Kidney epithelial cell (primary cell): ENCODE results near the gene STEAP1B. TPM values are rescaled to one million over a fixed set of nuclear protein-coding genes. Genes with fewer than 3 reads are reported as not detected.

Experiments used
- DNase-seq: peaks from one replicate; pipeline ENCODE4 v3.0.0-alpha.2; 2010; ENCODE audit warnings: low read depth
- H3K27me3 ChIP-seq: 2 replicates; pipeline ENCODE4 v1.6.0; 2011; ENCODE audit warnings: low read length; ENCODE audit not compliant: control insufficient read depth, insufficient read depth
- H3K36me3 ChIP-seq: 2 replicates; pipeline ENCODE4 v1.5.1; 2011; ENCODE audit warnings: low read length; ENCODE audit not compliant: control insufficient read depth, insufficient read depth
- H3K4me3 ChIP-seq: 2 replicates; pipeline ENCODE4 v1.5.1; 2011; ENCODE audit warnings: low read depth, mild to moderate bottlenecking, control low read depth, low read length
- CTCF ChIP-seq: IDR thresholded peaks from 2 replicates; pipeline ENCODE4 v1.5.1; 2011; ENCODE audit warnings: mild to moderate bottlenecking, moderate library complexity, low read length, control low read depth, inconsistent platforms; ENCODE audit not compliant: insufficient read depth, poor library complexity, severe bottlenecking
- total RNA-seq: library from RNA; depleted of rRNA; stranded (reverse); fragments of >200 nt; gene quantifications from 2 replicates; pipeline ENCODE4 v1.2.3, GENCODE V29; 2015

Gene STEAP1B
- total RNA-seq, 1 donor from 2014 or later: not detected

- H3K27me3 ChIP-seq: no peaks in the 10 kb centered on the region
- no peak for DNase-seq
- no peak for TF ChIP-seq CTCF
- H3K4me3 ChIP-seq: no peak overlapping the region
- H3K36me3 ChIP-seq: no peaks in the 10 kb centered on the region
Measured at GRCh38 chr7:22470981-22471380, 29.0 kb downstream of the STEAP1B start.

GRCh38 chr7:22469371-22470143 is 30.4 kb downstream of the STEAP1B start:
- no peak overlapping the region for H3K4me3 ChIP-seq
- no peak for TF ChIP-seq CTCF
- no peaks in the 10 kb centered on the region for H3K36me3 ChIP-seq
- H3K27me3 ChIP-seq: no peaks in the 10 kb centered on the region
- DNase-seq: no peak

GRCh38 chr7:22468609-22469008 is 31.4 kb downstream of the STEAP1B start:
- no peak for TF ChIP-seq CTCF
- Histone ChIP-seq H3K4me3 (no peak overlapping the region), H3K36me3 (no peaks in the 10 kb centered on the region), H3K27me3 (no peaks in the 10 kb centered on the region)
- DNase-seq: no peak

GRCh38 chr7:22464299-22464698 is 35.7 kb downstream of the STEAP1B start:
- no peaks in the 10 kb centered on the region for H3K36me3 ChIP-seq
- TF ChIP-seq CTCF: no peak

GRCh38 chr7:22460363-22460988 is 39.5 kb downstream of the STEAP1B start:
- Histone ChIP-seq H3K4me3 (no peak overlapping the region), H3K36me3 (no peaks in the 10 kb centered on the region), H3K27me3 (no peaks in the 10 kb centered on the region)
- no peak for TF ChIP-seq CTCF
- DNase-seq: no peak

More at GRCh38 chr7:22464299-22464698, 35.7 kb downstream of the STEAP1B start:
- no peak overlapping the region for H3K4me3 ChIP-seq
- no peaks in the 10 kb centered on the region for H3K27me3 ChIP-seq
- no peak for DNase-seq
